Stimulated activated CD8-positive, alpha-beta memory T cell treated with anti-CD3 and anti-CD28 coated beads, Interleukin-2, amount 100 ng/mL, for 48 hours (primary cell): Measurements from ENCODE around the gene PPEF2.
"Not testable (repeated sequence)": the region's sequence is repeated elsewhere in the genome, so short reads cannot be mapped to it uniquely, and the experiment has no call there.

Source experiments
- DNase-seq, 2 donors: peaks; one replicate each; pipeline ENCODE4 v3.0.0-alpha.2; 2020; ENCODE audit warnings: low read depth in 2 of 2

PPEF2 gene

GRCh38 chr4:75898536-75898935, 3.7 kb downstream of the PPEF2 start:
- no peak for DNase-seq

DNA sequence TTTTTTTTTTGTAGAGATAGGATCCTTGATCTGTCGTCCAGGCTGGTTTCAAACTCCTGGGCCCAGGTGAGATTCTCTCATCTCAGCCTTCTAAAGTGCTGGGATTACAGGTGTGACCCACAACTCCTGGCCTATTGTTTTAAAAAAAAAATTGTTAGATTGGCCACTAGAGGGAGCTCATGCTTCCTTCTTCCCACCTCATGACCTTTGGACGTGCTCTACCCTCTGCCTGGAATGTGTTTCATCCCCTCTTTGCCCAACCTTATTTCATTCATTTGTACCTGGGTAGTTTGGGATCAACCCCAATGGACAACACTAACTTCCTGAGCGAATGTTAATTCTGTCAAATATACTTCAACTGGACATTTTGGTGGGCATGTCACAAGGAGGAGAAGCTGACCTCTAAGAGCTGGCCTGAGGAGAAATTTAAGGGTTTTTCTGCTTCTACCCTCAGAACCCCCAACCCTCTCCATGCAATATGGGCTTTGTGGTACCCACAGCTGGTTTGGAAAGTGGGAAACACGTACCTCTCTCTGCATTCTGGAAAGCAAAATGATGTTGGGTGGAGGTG, 6.4 kb downstream of the PPEF2 start:
- DNase-seq, result no peak

GRCh38 chr4:75892508-75892907, 9.7 kb downstream of the PPEF2 start:
- no peak for DNase-seq

DNA sequence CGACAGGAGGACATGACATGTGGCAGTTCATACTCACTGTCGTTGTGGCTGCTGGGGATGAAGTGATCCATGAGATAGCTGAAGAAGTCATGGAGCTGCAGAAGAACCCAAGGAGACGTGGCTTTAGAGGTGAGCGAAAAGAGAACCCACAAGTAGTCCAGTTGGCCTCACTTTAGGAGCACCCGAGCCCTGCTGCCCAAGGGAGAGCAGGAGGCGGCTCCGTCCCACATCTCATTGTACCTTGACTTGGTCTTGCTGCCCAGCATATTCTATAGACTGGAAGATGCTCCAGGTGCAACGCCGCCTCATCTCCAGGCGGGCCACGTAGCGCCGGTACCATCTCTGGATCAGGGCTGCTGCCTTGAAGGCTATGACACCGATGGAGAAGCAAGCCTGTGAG, 10.6 kb downstream of the PPEF2 start:
- no peak for DNase-seq

DNA sequence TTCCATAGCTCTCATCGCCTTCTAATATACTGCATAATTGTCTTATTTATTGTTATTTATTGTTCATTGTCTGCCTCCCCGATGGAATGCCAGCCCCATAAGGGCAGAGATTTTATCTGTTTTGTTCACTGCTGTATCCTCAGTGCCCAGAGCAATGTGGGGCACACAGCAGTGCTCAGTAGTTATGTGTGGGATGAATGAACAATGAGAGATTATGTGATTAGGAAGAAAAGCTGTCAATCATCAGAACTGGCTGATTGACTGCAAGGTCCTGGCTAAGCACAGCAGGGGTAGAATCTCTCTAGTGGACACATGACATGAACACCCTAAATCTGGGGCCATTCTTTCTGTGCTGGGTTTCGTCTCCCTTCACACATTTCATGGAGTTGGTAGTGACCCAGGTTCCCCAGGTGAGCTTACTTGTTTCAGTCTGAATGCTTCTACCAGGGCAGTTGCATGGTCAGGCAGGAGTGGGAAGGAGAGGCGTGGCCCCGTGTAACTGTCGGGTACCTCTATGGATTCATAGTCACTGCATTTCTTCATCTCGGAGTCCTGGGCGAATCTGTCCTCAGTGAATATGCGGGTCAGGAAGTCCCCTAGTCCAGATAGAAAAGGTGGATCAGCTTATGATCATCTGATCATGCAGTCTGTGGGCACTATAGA, 12.6 kb downstream of the PPEF2 start:
- DNase-seq, result no peak

GRCh38 chr4:75886104-75886503, 16.1 kb downstream of the PPEF2 start:
- no peak for DNase-seq

DNA sequence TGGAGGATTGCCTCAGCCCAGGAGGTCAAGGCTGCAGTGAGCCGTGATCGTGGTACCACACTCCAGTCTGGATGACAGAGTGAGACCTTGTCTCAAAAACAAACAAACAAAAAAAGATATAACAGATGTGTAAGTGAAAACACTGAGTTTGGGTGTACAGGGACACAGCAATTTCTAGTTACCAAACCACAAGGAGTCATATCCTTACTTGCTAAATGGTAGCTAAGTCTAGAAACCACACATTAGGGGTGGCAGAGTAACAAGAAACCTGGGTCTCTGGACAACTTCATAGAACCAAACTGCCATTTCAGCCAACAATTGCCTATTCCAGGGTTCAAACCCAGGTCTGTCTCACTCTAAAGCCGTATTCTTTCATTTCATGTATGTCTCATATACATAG, 20.8 kb downstream of the PPEF2 start:
- no peak for DNase-seq

DNA sequence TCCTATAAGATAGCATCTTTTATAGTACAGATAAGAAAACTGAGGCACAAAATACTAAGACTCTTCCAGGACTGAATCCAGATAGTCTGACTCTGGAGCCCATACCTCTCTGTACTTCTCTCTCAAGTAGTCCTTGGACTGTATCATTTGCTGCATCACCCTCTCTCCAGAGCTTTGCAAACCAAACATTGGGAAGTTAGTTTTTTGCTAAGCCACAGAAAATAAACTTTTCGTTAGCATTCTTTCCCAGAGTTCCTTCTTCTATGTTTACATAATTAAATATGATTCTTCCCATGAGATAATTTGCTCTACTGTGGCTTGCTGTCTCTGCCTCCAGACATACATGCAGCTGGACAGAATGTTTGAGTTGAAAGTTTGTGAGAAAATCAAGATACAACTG, 22.0 kb downstream of the PPEF2 start:
- DNase-seq, result no peak

DNA sequence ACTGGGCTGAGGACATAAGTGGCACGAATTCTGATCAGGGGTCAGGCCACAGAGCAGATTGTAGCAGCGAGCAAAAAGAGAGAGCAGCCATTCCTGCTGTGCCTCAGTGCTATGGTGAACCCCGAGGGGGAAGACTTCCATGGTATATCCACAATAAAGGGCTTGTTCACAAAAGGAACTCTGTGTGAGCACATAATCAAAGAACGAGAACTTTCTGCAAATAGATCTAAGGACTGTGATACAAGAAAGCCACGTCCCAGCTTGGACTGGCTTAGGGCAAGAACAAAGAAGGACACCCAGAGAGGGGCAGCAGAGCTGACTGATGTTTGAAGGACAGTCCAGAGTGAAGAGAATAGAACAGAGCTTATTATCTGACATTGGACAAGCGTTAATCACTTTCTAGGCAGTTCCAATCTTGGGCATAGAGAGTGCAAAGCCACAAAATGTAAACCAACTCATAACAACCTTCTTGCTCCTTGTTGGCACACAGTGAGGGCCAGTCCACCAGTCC, 24.0 kb downstream of the PPEF2 start:
- no peak for DNase-seq

DNA sequence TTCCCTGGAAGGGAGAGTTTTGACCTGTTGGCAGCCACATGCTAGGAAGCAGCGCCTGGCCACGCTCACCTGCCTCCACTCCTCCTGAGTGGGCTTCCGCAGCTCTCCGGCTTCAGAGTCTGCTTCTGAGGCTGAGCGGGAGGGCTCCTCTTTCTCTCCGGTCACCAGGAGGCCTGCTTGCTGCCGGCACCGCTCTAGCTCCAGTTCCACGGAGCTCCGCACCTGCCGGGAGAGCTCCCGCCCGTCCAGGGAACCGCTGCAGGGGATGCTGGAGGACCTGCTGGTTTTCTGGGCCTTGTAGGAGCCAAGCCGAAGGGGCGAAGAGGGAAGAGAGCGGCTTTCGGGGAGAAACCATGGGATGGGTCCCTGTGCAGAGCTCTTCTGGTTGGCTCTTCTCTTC, 26.0 kb downstream of the PPEF2 start:
- DNase-seq, result no peak

DNA sequence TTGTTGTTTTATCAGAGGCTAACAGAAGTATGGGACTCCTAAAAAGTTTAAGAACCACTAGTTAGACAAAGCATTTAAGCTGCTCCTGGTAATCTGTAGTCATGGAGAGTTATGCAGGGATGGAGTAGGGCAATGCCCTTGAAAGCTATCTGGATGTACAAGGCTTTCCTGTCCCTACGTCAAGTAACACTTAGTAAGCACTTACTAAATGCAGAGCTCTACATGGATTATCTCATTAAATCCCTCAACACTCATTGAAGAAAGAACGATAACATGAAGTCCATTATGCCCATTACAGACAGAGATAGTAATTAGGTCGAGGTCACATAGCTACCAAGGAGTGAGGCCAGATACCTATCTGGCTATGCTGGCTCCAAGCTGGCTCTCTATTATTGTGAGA, 33.2 kb downstream of the PPEF2 start:
- no peak for DNase-seq

GRCh38 chr4:75867130-75867529, 35.1 kb downstream of the PPEF2 start:
- no peak for DNase-seq

- DNase-seq, result no peak
These were observed 41.6 kb downstream of the PPEF2 start for GRCh38 chr4:75860606-75861005.

- no peak for DNase-seq
These were observed 43.5 kb downstream of the PPEF2 start for GRCh38 chr4:75858721-75859120.

GRCh38 chr4:75849461-75849860, 52.8 kb downstream of the PPEF2 start:
- DNase-seq, result no peak

- DNase-seq, result no peak
These were observed 53.4 kb downstream of the PPEF2 start for GRCh38 chr4:75848891-75849290.

GRCh38 chr4:75848171-75848760, 54.0 kb downstream of the PPEF2 start:
- DNase-seq, result not testable (repeated sequence)

DNA sequence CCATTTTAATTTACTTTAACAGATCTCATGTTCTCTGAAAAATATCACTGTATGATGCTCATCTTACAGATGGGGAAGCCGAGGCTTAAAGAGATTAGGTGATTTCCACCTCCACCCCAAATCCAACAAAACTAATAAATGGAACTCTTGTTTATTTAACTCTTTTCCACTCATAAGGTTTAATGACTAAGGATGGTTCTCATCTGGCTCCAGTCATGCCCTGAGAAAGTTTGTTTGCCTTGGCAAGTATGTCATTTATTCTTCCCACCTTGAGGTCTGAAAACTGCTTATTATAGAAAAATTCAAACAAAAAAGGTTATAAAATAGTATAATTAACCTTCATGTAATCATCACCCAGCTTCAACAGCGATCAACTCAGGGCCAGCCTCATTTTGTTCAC, 56.3 kb downstream of the PPEF2 start:
- no peak for DNase-seq

DNA sequence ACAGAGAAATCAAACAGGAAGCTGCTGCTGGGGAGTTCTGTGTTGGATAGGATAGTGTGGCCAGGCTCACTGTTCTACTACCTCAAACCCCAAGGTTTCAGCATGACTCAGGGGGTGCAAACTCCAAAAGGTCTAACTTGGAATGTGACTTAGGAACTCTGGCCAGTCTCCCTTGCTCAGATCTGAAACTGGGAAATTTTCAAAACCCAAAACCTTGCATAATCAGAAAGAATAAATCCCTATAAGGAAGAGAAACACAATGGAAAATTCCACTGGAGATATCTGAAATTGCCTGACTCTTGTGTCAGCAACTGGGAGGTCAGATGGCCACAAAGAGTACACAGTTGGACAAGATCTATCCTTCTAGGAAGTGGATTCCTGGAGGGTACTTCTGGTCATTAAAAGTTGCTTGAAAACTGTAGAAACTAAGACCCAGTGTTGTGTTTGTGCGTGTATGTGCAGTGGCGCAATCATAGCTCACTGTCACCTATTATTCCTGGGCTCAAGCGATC, 58.0 kb downstream of the PPEF2 start:
- no peak for DNase-seq

DNA sequence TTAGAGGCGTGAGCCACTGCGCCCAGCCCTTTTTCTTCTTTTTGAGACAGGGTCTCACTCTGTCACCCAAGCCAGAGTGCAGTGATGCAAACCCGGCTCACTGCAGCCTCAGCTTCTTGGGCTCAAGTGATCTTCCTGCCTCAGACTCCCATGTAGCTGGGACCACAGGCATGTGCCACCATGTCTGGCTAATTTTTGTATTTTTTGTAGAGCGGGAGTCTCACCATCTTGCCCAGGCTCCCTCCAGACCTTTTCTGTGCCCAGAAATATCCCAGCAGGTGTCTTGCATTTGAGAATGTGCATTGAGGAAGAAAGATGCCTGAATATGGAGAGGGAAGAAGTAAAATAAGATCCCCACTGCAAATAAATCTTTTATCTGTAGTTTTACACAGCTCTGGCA, 58.7 kb downstream of the PPEF2 start:
- no peak for DNase-seq

GRCh38 chr4:75841641-75842520, 60.4 kb downstream of the PPEF2 start:
- DNase-seq, result no peak

DNA sequence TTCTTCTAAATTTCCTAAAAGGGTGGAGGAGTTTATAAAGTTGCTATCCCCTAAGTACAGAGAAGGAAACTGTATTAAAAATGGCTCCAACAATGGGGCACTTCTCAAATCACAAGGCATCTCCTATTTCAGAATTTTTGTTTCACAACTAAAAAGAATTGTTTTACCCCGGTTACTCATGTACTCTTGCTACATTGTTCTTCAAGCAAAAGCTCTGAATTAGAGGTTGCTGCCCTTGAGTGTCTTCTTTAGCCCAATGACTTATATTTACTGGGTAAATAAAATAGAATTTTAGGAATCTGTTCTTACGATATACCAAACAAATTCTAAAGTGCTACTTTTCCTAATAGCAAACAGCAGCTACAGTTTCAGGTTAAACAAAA, 67.5 kb downstream of the PPEF2 start:
- DNase-seq, result no peak
